GM18499 (cell line): ENCODE measurements around the gene ETFA.
"Not testable (repeated sequence)": the region's sequence is repeated elsewhere in the genome, so short reads cannot be mapped to it uniquely, and the experiment has no call there.

ENCODE experiments used
- ATAC-seq: cut with Tn5 transposase; IDR thresholded peaks from one replicate; pipeline ENCODE4 v1.9.1; 2021; ENCODE audit warnings: moderate number of reproducible peaks; ENCODE audit not compliant: insufficient read depth, unreplicated experiment

The ETFA gene

GRCh38 chr15:76327191-76328105 is 16.2 kb upstream of the ETFA start:
- no peak for ATAC-seq

GRCh38 chr15:76325704-76326103 is 14.4 kb upstream of the ETFA start:
- ATAC-seq = no peak

GRCh38 chr15:76324066-76324465 is 12.8 kb upstream of the ETFA start:
- ATAC-seq = no peak

- ATAC-seq = no peak
Observed at GRCh38 chr15:76321602-76322001, 10.3 kb upstream of the ETFA start.

- no peak for ATAC-seq
Observed at GRCh38 chr15:76321171-76321570, 9.9 kb upstream of the ETFA start.

- no peak for ATAC-seq
Observed at GRCh38 chr15:76320012-76320411, 8.7 kb upstream of the ETFA start.

- no peak for ATAC-seq
Observed at GRCh38 chr15:76313731-76314130, 2.5 kb upstream of the ETFA start.

GRCh38 chr15:76313175-76313567 is 1.9 kb upstream of the ETFA start:
- not testable (repeated sequence) for ATAC-seq

- no peak for ATAC-seq
Observed at GRCh38 chr15:76312540-76313174, 1.4 kb upstream of the ETFA start.

- ATAC-seq = peak; percentile 6
Observed at GRCh38 chr15:76310475-76311099, 682 bp downstream of the ETFA start.

GRCh38 chr15:76309601-76310330 is 1.5 kb downstream of the ETFA start:
- ATAC-seq = no peak

- ATAC-seq = no peak
Observed at GRCh38 chr15:76303909-76304308, 7.4 kb downstream of the ETFA start.

- ATAC-seq = no peak
Observed at GRCh38 chr15:76299786-76300185, 11.5 kb downstream of the ETFA start.

- ATAC-seq = no peak
Observed at GRCh38 chr15:76298986-76299385, 12.3 kb downstream of the ETFA start.

GRCh38 chr15:76297951-76298350 is 13.3 kb downstream of the ETFA start:
- ATAC-seq = not testable (repeated sequence)

- ATAC-seq = no peak
Observed at GRCh38 chr15:76296849-76297248, 14.4 kb downstream of the ETFA start.

GRCh38 chr15:76294463-76294862 is 16.8 kb downstream of the ETFA start:
- not testable (repeated sequence) for ATAC-seq

GRCh38 chr15:76293361-76293760 is 17.9 kb downstream of the ETFA start:
- no peak for ATAC-seq

- no peak for ATAC-seq
Observed at GRCh38 chr15:76289582-76289981, 21.7 kb downstream of the ETFA start.

- no peak for ATAC-seq
Observed at GRCh38 chr15:76286271-76286879, 24.9 kb downstream of the ETFA start.
